HL-60 (cell line): ENCODE measurements around the gene KCNQ1.

Source experiments
- GABPA ChIP-seq: IDR thresholded peaks from 2 replicates; pipeline ENCODE4 v1.6.1; 2012; ENCODE audit warnings: low read depth
- POLR2AphosphoS5 ChIP-seq: IDR thresholded peaks from 2 replicates; pipeline ENCODE4 v1.6.1; 2012; ENCODE audit warnings: low read depth
- SPI1 ChIP-seq: IDR thresholded peaks from 2 replicates; pipeline ENCODE4 v1.6.1; 2012; ENCODE audit warnings: low read depth, mild to moderate bottlenecking, borderline replicate concordance
- TF ChIP-seq, protein P1 (sequence below): IDR thresholded peaks from one replicate; pipeline ENCODE4 v1.5.1; 2011; ENCODE audit warnings: low read length, control low read depth, inconsistent platforms; ENCODE audit not compliant: insufficient read depth
- TF ChIP-seq, protein P2 (sequence below): IDR thresholded peaks from 2 replicates; pipeline ENCODE4 v1.6.1; 2012; ENCODE audit warnings: low read depth; ENCODE audit not compliant: insufficient replicate concordance

GRCh38 chr11:2835751-2836150 lies 390.9 kb downstream of the KCNQ1 start:
- TF ChIP-seq, protein P1, sequence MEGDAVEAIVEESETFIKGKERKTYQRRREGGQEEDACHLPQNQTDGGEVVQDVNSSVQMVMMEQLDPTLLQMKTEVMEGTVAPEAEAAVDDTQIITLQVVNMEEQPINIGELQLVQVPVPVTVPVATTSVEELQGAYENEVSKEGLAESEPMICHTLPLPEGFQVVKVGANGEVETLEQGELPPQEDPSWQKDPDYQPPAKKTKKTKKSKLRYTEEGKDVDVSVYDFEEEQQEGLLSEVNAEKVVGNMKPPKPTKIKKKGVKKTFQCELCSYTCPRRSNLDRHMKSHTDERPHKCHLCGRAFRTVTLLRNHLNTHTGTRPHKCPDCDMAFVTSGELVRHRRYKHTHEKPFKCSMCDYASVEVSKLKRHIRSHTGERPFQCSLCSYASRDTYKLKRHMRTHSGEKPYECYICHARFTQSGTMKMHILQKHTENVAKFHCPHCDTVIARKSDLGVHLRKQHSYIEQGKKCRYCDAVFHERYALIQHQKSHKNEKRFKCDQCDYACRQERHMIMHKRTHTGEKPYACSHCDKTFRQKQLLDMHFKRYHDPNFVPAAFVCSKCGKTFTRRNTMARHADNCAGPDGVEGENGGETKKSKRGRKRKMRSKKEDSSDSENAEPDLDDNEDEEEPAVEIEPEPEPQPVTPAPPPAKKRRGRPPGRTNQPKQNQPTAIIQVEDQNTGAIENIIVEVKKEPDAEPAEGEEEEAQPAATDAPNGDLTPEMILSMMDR = no peak
- TF ChIP-seq GABPA (no peak), POLR2AphosphoS5 (no peak), SPI1 (no peak)
- TF ChIP-seq, protein P2, sequence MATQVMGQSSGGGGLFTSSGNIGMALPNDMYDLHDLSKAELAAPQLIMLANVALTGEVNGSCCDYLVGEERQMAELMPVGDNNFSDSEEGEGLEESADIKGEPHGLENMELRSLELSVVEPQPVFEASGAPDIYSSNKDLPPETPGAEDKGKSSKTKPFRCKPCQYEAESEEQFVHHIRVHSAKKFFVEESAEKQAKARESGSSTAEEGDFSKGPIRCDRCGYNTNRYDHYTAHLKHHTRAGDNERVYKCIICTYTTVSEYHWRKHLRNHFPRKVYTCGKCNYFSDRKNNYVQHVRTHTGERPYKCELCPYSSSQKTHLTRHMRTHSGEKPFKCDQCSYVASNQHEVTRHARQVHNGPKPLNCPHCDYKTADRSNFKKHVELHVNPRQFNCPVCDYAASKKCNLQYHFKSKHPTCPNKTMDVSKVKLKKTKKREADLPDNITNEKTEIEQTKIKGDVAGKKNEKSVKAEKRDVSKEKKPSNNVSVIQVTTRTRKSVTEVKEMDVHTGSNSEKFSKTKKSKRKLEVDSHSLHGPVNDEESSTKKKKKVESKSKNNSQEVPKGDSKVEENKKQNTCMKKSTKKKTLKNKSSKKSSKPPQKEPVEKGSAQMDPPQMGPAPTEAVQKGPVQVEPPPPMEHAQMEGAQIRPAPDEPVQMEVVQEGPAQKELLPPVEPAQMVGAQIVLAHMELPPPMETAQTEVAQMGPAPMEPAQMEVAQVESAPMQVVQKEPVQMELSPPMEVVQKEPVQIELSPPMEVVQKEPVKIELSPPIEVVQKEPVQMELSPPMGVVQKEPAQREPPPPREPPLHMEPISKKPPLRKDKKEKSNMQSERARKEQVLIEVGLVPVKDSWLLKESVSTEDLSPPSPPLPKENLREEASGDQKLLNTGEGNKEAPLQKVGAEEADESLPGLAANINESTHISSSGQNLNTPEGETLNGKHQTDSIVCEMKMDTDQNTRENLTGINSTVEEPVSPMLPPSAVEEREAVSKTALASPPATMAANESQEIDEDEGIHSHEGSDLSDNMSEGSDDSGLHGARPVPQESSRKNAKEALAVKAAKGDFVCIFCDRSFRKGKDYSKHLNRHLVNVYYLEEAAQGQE = no peak
